Measurements from ENCODE around the gene CORO1C.

- TF ChIP-seq CTCF (IDR thresholded peaks at IDR 0.05; ENCODE audit: poor library complexity, severe bottlenecking) (no peak), SMC3 (conservative IDR thresholded peaks at IDR 0.05; ENCODE audit: poor library complexity) (no peak), RAD21 (conservative IDR thresholded peaks at IDR 0.05) (no peak)
Measured at GRCh38 chr12:108755481-108755880, 24.2 kb upstream of the CORO1C start.
